CD8-positive, alpha-beta memory T cell (primary cell): ENCODE measurements around the gene CYP24A1. TPM values are rescaled to one million over a fixed set of nuclear protein-coding genes. Genes with fewer than 3 reads are reported as not detected.

Experiments used
- CTCF ChIA-PET: fragments of 350-600 bp; sonication (Branson Sonifier 250); formaldehyde crosslinking; loops from one replicate; lab custom pipeline; 2021; ENCODE audit warnings: antibody characterized with exemption; lab: Charles Lee
- POLR2A ChIA-PET: fragments of 350-600 bp; sonication (Branson Sonifier 250); formaldehyde crosslinking; loops from one replicate; lab custom pipeline; 2021; ENCODE audit warnings: antibody characterized with exemption; lab: Charles Lee
- DNase-seq, 5 donors: peaks; one replicate each; pipeline versions ENCODE4 v3.0.0 to v3.0.0-alpha.2; 2020 to 2022; ENCODE audit warnings: mixed read lengths in 1 of 5
- H3K27ac ChIP-seq: one replicate; pipeline ENCODE4 v1.7.0; 2013; ENCODE audit warnings: low read depth, mild to moderate bottlenecking, low read length, moderate library complexity
- H3K27me3 ChIP-seq: 2 replicates; pipeline ENCODE4 v1.7.0; 2013; ENCODE audit warnings: low read length, mild to moderate bottlenecking; ENCODE audit not compliant: insufficient read depth, poor library complexity, severe bottlenecking
- H3K36me3 ChIP-seq: 2 replicates; pipeline ENCODE4 v1.7.0; 2013; ENCODE audit warnings: mild to moderate bottlenecking, low read length, moderate library complexity; ENCODE audit not compliant: insufficient read depth
- H3K4me1 ChIP-seq: 2 replicates; pipeline ENCODE4 v1.7.0; 2013; ENCODE audit warnings: mild to moderate bottlenecking, low read length, moderate library complexity; ENCODE audit not compliant: insufficient read depth
- H3K4me3 ChIP-seq: 2 replicates; pipeline ENCODE4 v1.7.0; 2013; ENCODE audit warnings: mild to moderate bottlenecking, low read length
- H3K9me3 ChIP-seq: 2 replicates; pipeline ENCODE4 v1.7.0; 2013; ENCODE audit warnings: mild to moderate bottlenecking, low read length
- H3K27ac Mint-ChIP-seq, 8 donors: one replicate each; pipeline ENCODE4 v1.8.0; 2020 to 2021; ENCODE audit warnings: mixed read lengths in 8 of 8, mild to moderate bottlenecking in 6 of 8, inconsistent platforms in 3 of 8, moderate library complexity in 3 of 8
- H3K27me3 Mint-ChIP-seq, 2 donors: one replicate each; pipeline ENCODE4 v1.8.0; 2020 to 2021; ENCODE audit warnings: mixed read lengths in 2 of 2, mild to moderate bottlenecking in 1 of 2, moderate library complexity in 1 of 2
- H3K36me3 Mint-ChIP-seq, 3 donors: one replicate each; pipeline ENCODE4 v1.8.0; 2020 to 2021; ENCODE audit warnings: mixed read lengths in 3 of 3, inconsistent platforms in 1 of 3, mild to moderate bottlenecking in 1 of 3
- H3K4me1 Mint-ChIP-seq, 3 donors: one replicate each; pipeline ENCODE4 v1.8.0; 2020 to 2021; ENCODE audit warnings: mixed read lengths in 3 of 3, inconsistent platforms in 1 of 3, mild to moderate bottlenecking in 1 of 3
- H3K4me3 Mint-ChIP-seq, 7 donors: one replicate each; pipeline ENCODE4 v1.8.0; 2020 to 2021; ENCODE audit warnings: mixed read lengths in 7 of 7, mild to moderate bottlenecking in 6 of 7, moderate library complexity in 4 of 7, inconsistent platforms in 2 of 7
- H3K9me3 Mint-ChIP-seq, 5 donors: one replicate each; pipeline ENCODE4 v1.8.0; 2020 to 2022; ENCODE audit warnings: mixed read lengths in 5 of 5, mild to moderate bottlenecking in 3 of 5, moderate library complexity in 2 of 5, inconsistent platforms in 1 of 5
- polyA plus RNA-seq: library from polyadenylated mRNA; unstranded; fragments of 300-500 nt; fragmentation: Illumina TruSeq; gene quantifications from one replicate; pipeline ENCODE4 v1.2.3, GENCODE V29; 2021
- total RNA-seq, 2 experiments: library from RNA; stranded (reverse); gene quantifications; one replicate each; pipeline ENCODE4 v1.2.3, GENCODE V29; 2021

CYP24A1 gene
- total and polyA plus RNA-seq, 3 experiments from 2014 or later, result 0.37 to 0.58 (median 0.40) TPM

- H3K36me3 Mint-ChIP-seq, result peaks cover 0 to 18% (median 0%) of the 10 kb centered on the region in 3 donors
- DNase-seq, result peak; percentile 58 to 83 (median 77)
- peak within 1 kb of the TSS; percentile 91 for H3K4me3 ChIP-seq
These were observed 34.2 kb upstream of the CYP24A1 start, which contains the start of gene PFDN4 for GRCh38 chr20:54207743-54208547. Gene PFDN4 (plus strand): TSS chr20:54208087. CDS start chr20:54208101, 14 bp downstream.

GRCh38 chr20:54207053-54207742 lies 33.4 kb upstream of the CYP24A1 start:
- H3K27ac Mint-ChIP-seq, result peak overlapping the region; percentile 100
- peak in 1 of 5 donors; percentile 1 for DNase-seq
- H3K4me1 ChIP-seq, result peaks cover 24% of the 10 kb centered on the region
- peak overlapping the region; percentile 91 for H3K4me3 ChIP-seq
- H3K9me3 Mint-ChIP-seq, result no peaks in the 10 kb centered on the region
- H3K4me1 Mint-ChIP-seq, result peaks cover 25 to 39% (median 34%) of the 10 kb centered on the region in 3 donors
- H3K27me3 ChIP-seq, result no peaks in the 10 kb centered on the region
- ChIA-PET CTCF (interaction anchor here (1.4 to 5.1 kb wide), 3 partner anchors 7 to 1797 kb away, joined by 4 to 25 read pairs (median 5); no protein-coding TSS in a partner anchor), POLR2A (no interaction called here)
- H3K4me3 Mint-ChIP-seq, result peak overlapping the region; percentile 96 to 100 (median 98)
- no peaks in the 10 kb centered on the region for H3K9me3 ChIP-seq
- H3K36me3 ChIP-seq, result no peaks in the 10 kb centered on the region
- H3K27me3 Mint-ChIP-seq, result peaks cover 5 to 6% of the 10 kb centered on the region in 2 donors
- peaks cover 0 to 13% (median 0%) of the 10 kb centered on the region in 3 donors for H3K36me3 Mint-ChIP-seq
- H3K27ac ChIP-seq, result peak overlapping the region; percentile 99

More at GRCh38 chr20:54207743-54208547, 34.2 kb upstream of the CYP24A1 start, which contains the start of gene PFDN4:
- Histone ChIP-seq H3K27me3 (no peaks in the 10 kb centered on the region), H3K27ac (peak within 1 kb of the TSS; percentile 99), H3K36me3 (no peaks in the 10 kb centered on the region), H3K4me1 (peaks cover 24% of the 10 kb centered on the region), H3K9me3 (no peaks in the 10 kb centered on the region)
- Mint-ChIP-seq H3K27me3 (peaks cover 5 to 6% of the 10 kb centered on the region in 2 donors), H3K4me1 (peaks cover 29 to 46% (median 41%) of the 10 kb centered on the region in 3 donors), H3K27ac (peak within 1 kb of the TSS; percentile 100), H3K4me3 (peak within 1 kb of the TSS; percentile 96 to 100 (median 98)), H3K9me3 (no peaks in the 10 kb centered on the region)
- ChIA-PET POLR2A (no interaction called here), CTCF (interaction anchor here (0.7 to 5.1 kb wide), 5 partner anchors 8 to 1798 kb away, joined by 3 to 25 read pairs (median 5); no protein-coding TSS in a partner anchor)

GRCh38 chr20:54205450-54205849 lies 31.7 kb upstream of the CYP24A1 start:
- ChIA-PET CTCF (no interaction called here), POLR2A (no interaction called here)
- peaks cover 4 to 9% of the 10 kb centered on the region in 2 donors for H3K27me3 Mint-ChIP-seq
- H3K4me3 Mint-ChIP-seq, result peak overlapping the region in 2 of 7 donors; percentile 7 to 70
- peaks cover 21% of the 10 kb centered on the region for H3K4me1 ChIP-seq
- H3K4me1 Mint-ChIP-seq, result peaks cover 17 to 25% (median 19%) of the 10 kb centered on the region in 3 donors
- H3K9me3 ChIP-seq, result no peaks in the 10 kb centered on the region
- H3K9me3 Mint-ChIP-seq, result no peaks in the 10 kb centered on the region
- peak overlapping the region in 3 of 8 donors; percentile 27 to 63 (median 56) for H3K27ac Mint-ChIP-seq
- peaks cover 0 to 3% (median 0%) of the 10 kb centered on the region in 3 donors for H3K36me3 Mint-ChIP-seq
- DNase-seq, result no peak
- H3K27me3 ChIP-seq, result peaks cover under 1% of the 10 kb centered on the region
- H3K27ac ChIP-seq, result no peak overlapping the region
- H3K4me3 ChIP-seq, result no peak overlapping the region
- H3K36me3 ChIP-seq, result no peaks in the 10 kb centered on the region

- Histone ChIP-seq H3K36me3 (no peaks in the 10 kb centered on the region), H3K4me3 (no peak overlapping the region), H3K27me3 (peaks cover 4% of the 10 kb centered on the region), H3K9me3 (no peaks in the 10 kb centered on the region), H3K27ac (no peak overlapping the region), H3K4me1 (peaks cover 11% of the 10 kb centered on the region)
- ChIA-PET POLR2A (no interaction called here), CTCF (no interaction called here)
- Mint-ChIP-seq H3K9me3 (no peaks in the 10 kb centered on the region), H3K27ac (no peak overlapping the region), H3K4me3 (no peak overlapping the region), H3K4me1 (peaks cover 7 to 15% (median 10%) of the 10 kb centered on the region in 3 donors), H3K36me3 (peaks cover 0 to 2% (median 0%) of the 10 kb centered on the region in 3 donors), H3K27me3 (peaks cover 4 to 9% of the 10 kb centered on the region in 2 donors)
- no peak for DNase-seq
These were observed 30.7 kb upstream of the CYP24A1 start for GRCh38 chr20:54204481-54204880.

- Histone ChIP-seq H3K4me1 (peaks cover 7% of the 10 kb centered on the region), H3K27me3 (peaks cover 4% of the 10 kb centered on the region), H3K9me3 (no peaks in the 10 kb centered on the region), H3K27ac (no peak overlapping the region), H3K4me3 (no peak overlapping the region), H3K36me3 (no peaks in the 10 kb centered on the region)
- CTCF ChIA-PET, result no interaction called here
- Mint-ChIP-seq H3K27ac (no peak overlapping the region), H3K27me3 (peaks cover 4 to 9% of the 10 kb centered on the region in 2 donors), H3K4me3 (no peak overlapping the region), H3K36me3 (peaks cover 0 to 2% (median 0%) of the 10 kb centered on the region in 3 donors), H3K9me3 (no peaks in the 10 kb centered on the region), H3K4me1 (peaks cover 4 to 11% (median 5%) of the 10 kb centered on the region in 3 donors)
- POLR2A ChIA-PET, result no interaction called here
- DNase-seq, result no peak
These were observed 30.3 kb upstream of the CYP24A1 start for GRCh38 chr20:54204063-54204462.

- Histone ChIP-seq H3K4me1 (no peaks in the 10 kb centered on the region), H3K4me3 (no peak overlapping the region), H3K36me3 (no peaks in the 10 kb centered on the region), H3K9me3 (no peaks in the 10 kb centered on the region), H3K27ac (no peak overlapping the region), H3K27me3 (peaks cover 4% of the 10 kb centered on the region)
- Mint-ChIP-seq H3K27me3 (peaks cover 4 to 9% of the 10 kb centered on the region in 2 donors), H3K27ac (no peak overlapping the region), H3K9me3 (no peaks in the 10 kb centered on the region), H3K4me3 (no peak overlapping the region), H3K36me3 (peaks cover 0 to 2% (median 0%) of the 10 kb centered on the region in 3 donors), H3K4me1 (peaks cover 0 to 4% (median 0%) of the 10 kb centered on the region in 3 donors)
- POLR2A ChIA-PET, result no interaction called here
- DNase-seq, result no peak
- CTCF ChIA-PET, result no interaction called here
These were observed 29.5 kb upstream of the CYP24A1 start for GRCh38 chr20:54203281-54203680.

- no peak overlapping the region for H3K4me3 Mint-ChIP-seq
- H3K9me3 ChIP-seq, result no peaks in the 10 kb centered on the region
These were observed 27.6 kb upstream of the CYP24A1 start for GRCh38 chr20:54201268-54201846.

More at GRCh38 chr20:54201268-54201846, 27.6 kb upstream of the CYP24A1 start:
- CTCF ChIA-PET, result interaction anchor here (2.2 to 2.5 kb wide), 5 partner anchors 13 to 985 kb away, joined by 5 to 23 read pairs (median 11); no protein-coding TSS in a partner anchor
- no peaks in the 10 kb centered on the region for H3K4me1 Mint-ChIP-seq
- H3K36me3 ChIP-seq, result no peaks in the 10 kb centered on the region
- no peaks in the 10 kb centered on the region for H3K9me3 Mint-ChIP-seq
- H3K27ac ChIP-seq, result no peak overlapping the region
- no peaks in the 10 kb centered on the region for H3K4me1 ChIP-seq
- peaks cover 4 to 9% of the 10 kb centered on the region in 2 donors for H3K27me3 Mint-ChIP-seq
- no peak overlapping the region for H3K4me3 ChIP-seq
- H3K27me3 ChIP-seq, result peaks cover 4% of the 10 kb centered on the region
- POLR2A ChIA-PET, result no interaction called here
- H3K36me3 Mint-ChIP-seq, result no peaks in the 10 kb centered on the region
- no peak for DNase-seq
- H3K27ac Mint-ChIP-seq, result no peak overlapping the region
